ENCODE data around the gene PRKACG.

PRKACG gene

GRCh38 chr9:69035438-69036308 is 21.8 kb upstream of the PRKACG start, which contains the start of gene FXN:
Gene FXN (plus strand): TSS chr9:69035752. CDS start chr9:69035783, 31 bp downstream.
- no peaks in the 10 kb centered on the region for H3K36me3 ChIP-seq (ENCODE audit: insufficient read depth, low read length)
- peak within 1 kb of the TSS; percentile 93 for H3K9ac ChIP-seq (ENCODE audit: low read depth, low read length)

DNA sequence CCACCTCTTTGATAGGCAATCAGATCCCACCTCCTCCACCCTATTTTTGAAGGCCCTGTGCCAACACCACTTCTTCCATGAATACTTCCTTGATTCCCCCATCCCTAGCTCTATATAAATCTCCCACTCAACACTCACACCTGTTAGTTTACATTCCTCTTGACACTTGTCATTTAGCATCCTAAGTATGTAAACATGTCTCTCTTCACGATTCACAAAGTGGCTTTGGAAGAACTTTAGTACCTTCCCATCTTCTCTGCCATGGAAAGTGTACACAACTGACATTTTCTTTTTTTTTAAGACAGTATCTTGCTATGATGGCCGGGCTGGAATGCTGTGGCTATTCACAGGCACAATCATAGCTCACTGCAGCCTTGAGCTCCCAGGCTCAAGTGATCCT is 20.2 kb upstream of the PRKACG start:
- H3K9ac ChIP-seq (ENCODE audit: low read depth, low read length) = no peak overlapping the region

More at GRCh38 chr9:69035438-69036308, 21.8 kb upstream of the PRKACG start, which contains the start of gene FXN:
- H3K4me1 ChIP-seq (ENCODE audit: insufficient read depth, low read length) = peaks cover 5% of the 10 kb centered on the region; the same call in 1 of the 2 replicates
- no peaks in the 10 kb centered on the region for H3K9me3 ChIP-seq (ENCODE audit: control insufficient read depth, insufficient read depth, low read length)

DNA sequence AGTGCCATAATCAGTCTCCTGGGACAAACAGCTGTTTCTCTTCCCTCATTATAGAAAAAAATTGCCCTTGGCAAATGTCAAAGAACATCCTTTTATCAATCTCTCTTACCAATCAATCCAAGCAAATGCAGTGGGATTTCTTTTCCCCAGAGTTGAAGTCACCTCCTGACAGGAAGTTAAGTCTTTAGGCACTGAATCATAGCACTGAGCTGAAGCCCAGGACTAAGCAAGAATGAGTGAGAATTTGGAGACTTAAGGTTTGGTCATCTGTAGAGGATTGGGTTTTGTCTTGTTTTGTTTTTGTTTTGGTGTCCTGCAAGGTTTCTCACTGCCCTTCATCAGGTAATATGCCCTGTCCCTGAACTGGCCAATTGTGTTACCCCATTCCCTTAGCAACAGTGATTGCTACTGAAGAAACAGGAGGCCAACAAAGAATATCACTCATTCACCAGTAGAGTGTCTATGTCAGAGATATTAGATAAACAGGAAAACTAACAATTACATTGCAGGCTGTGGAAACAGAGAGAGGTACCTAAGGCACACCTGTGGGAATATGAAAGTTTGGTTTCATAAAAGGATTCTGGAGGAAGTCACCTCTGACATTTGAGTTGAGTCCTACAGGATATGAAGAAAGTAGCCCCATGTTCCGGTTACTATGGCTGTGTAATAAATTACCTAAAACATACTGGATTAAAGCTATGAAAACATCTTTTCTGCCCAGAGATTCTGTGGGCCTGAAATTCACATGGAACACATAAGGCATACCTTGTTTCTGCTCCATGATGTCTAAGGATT is 17.1 kb upstream of the PRKACG start:
- H3K9me3 ChIP-seq (ENCODE audit: control insufficient read depth, insufficient read depth, low read length) = no peaks in the 10 kb centered on the region
- H3K9ac ChIP-seq (ENCODE audit: low read depth, low read length) = no peak overlapping the region
- no peaks in the 10 kb centered on the region for H3K4me1 ChIP-seq (ENCODE audit: insufficient read depth, low read length)
- no peaks in the 10 kb centered on the region for H3K36me3 ChIP-seq (ENCODE audit: insufficient read depth, low read length)

More for the DNA sequence above, 20.2 kb upstream of the PRKACG start:
- Histone ChIP-seq H3K9me3 (ENCODE audit: control insufficient read depth, insufficient read depth, low read length) (no peaks in the 10 kb centered on the region), H3K4me1 (ENCODE audit: insufficient read depth, low read length) (peaks cover 5% of the 10 kb centered on the region; the same call in 1 of the 2 replicates), H3K36me3 (ENCODE audit: insufficient read depth, low read length) (no peaks in the 10 kb centered on the region)

GRCh38 chr9:69029535-69029934 is 15.6 kb upstream of the PRKACG start:
- Histone ChIP-seq H3K9me3 (ENCODE audit: control insufficient read depth, insufficient read depth, low read length) (no peaks in the 10 kb centered on the region), H3K9ac (ENCODE audit: low read depth, low read length) (no peak overlapping the region), H3K36me3 (ENCODE audit: insufficient read depth, low read length) (no peaks in the 10 kb centered on the region), H3K4me1 (ENCODE audit: insufficient read depth, low read length) (no peaks in the 10 kb centered on the region)

- H3K9me3 ChIP-seq (ENCODE audit: control insufficient read depth, insufficient read depth, low read length) = no peaks in the 10 kb centered on the region
These were observed 14.8 kb upstream of the PRKACG start for GRCh38 chr9:69028754-69029153.

GRCh38 chr9:69027355-69028097 is 13.6 kb upstream of the PRKACG start:
- no peak overlapping the region for H3K9ac ChIP-seq (ENCODE audit: low read depth, low read length)
- H3K36me3 ChIP-seq (ENCODE audit: insufficient read depth, low read length) = no peaks in the 10 kb centered on the region
- 0 out of 2 replicates have a peak, but pooled peaks cover 4% of the 10 kb centered on the region for H3K4me1 ChIP-seq (ENCODE audit: insufficient read depth, low read length)
- H3K9me3 ChIP-seq (ENCODE audit: control insufficient read depth, insufficient read depth, low read length) = no peaks in the 10 kb centered on the region

More at GRCh38 chr9:69028754-69029153, 14.8 kb upstream of the PRKACG start:
- H3K9ac ChIP-seq (ENCODE audit: low read depth, low read length) = no peak overlapping the region
- 0 out of 2 replicates have a peak, but pooled peaks cover 3% of the 10 kb centered on the region for H3K4me1 ChIP-seq (ENCODE audit: insufficient read depth, low read length)
- no peaks in the 10 kb centered on the region for H3K36me3 ChIP-seq (ENCODE audit: insufficient read depth, low read length)

GRCh38 chr9:69023650-69024049 is 9.7 kb upstream of the PRKACG start:
- H3K36me3 ChIP-seq (ENCODE audit: insufficient read depth, low read length) = no peaks in the 10 kb centered on the region
- H3K9me3 ChIP-seq (ENCODE audit: control insufficient read depth, insufficient read depth, low read length) = no peaks in the 10 kb centered on the region
- 0 out of 2 replicates have a peak, but pooled peaks cover 4% of the 10 kb centered on the region for H3K4me1 ChIP-seq (ENCODE audit: insufficient read depth, low read length)
- H3K9ac ChIP-seq (ENCODE audit: low read depth, low read length) = no peak overlapping the region

DNA sequence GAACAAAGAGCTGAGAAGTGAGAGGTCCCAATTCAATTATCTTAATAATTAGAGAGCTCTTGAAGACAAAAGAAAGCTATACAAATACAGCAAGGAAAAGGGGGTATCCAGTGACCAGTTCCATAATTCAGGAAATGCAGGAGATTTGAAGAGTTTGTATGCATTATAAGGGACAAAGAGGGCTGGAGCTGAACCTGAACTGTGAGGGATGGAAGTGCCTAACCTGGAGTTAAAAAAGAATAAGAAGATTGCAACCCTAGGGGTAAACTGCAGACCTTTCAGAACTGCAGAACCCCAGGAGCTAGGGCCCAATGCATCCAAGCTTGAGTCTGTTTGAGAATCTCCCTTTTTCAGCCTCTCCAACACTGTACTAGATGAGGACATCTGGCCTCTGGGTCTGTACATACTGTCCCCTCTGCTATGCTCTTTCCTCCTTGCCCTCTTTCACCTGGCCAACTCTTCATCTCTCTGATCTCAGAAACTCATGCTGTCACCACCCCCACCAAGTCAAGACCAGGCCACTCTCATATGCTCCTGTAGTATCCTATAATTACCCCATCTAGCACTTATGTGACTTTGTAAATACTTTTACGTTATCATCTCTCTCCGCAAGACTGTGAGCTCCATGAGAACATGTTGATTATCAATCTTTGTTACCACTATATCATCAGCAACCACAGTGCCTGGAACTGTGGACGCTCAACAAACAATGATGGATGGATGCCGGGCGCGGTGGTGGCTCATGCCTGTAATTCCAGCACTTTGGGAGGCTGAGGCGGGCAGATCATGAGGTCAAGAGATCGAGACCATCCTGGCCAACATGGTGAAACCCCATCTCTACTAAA is 6.6 kb upstream of the PRKACG start:
- Histone ChIP-seq H3K9ac (ENCODE audit: low read depth, low read length) (no peak overlapping the region), H3K36me3 (ENCODE audit: insufficient read depth, low read length) (no peaks in the 10 kb centered on the region), H3K9me3 (ENCODE audit: control insufficient read depth, insufficient read depth, low read length) (no peaks in the 10 kb centered on the region), H3K4me1 (ENCODE audit: insufficient read depth, low read length) (peaks cover 12% of the 10 kb centered on the region; the same call in 1 of the 2 replicates)

- Histone ChIP-seq H3K36me3 (ENCODE audit: insufficient read depth, low read length) (no peaks in the 10 kb centered on the region), H3K4me1 (ENCODE audit: insufficient read depth, low read length) (peaks cover 12% of the 10 kb centered on the region; the same call in 1 of the 2 replicates), H3K9ac (ENCODE audit: low read depth, low read length) (no peak overlapping the region), H3K9me3 (ENCODE audit: control insufficient read depth, insufficient read depth, low read length) (no peaks in the 10 kb centered on the region)
These were observed 5.9 kb upstream of the PRKACG start for GRCh38 chr9:69019808-69020207.

- H3K9ac ChIP-seq (ENCODE audit: low read depth, low read length) = no peak overlapping the region
- H3K9me3 ChIP-seq (ENCODE audit: control insufficient read depth, insufficient read depth, low read length) = no peaks in the 10 kb centered on the region
- H3K36me3 ChIP-seq (ENCODE audit: insufficient read depth, low read length) = no peaks in the 10 kb centered on the region
- peaks cover 8% of the 10 kb centered on the region; the same call in 1 of the 2 replicates for H3K4me1 ChIP-seq (ENCODE audit: insufficient read depth, low read length)
These were observed 4.8 kb upstream of the PRKACG start for GRCh38 chr9:69018737-69019136.

- peaks cover 8% of the 10 kb centered on the region; the same call in 1 of the 2 replicates for H3K4me1 ChIP-seq (ENCODE audit: insufficient read depth, low read length)
- H3K9me3 ChIP-seq (ENCODE audit: control insufficient read depth, insufficient read depth, low read length) = no peaks in the 10 kb centered on the region
- no peak overlapping the region for H3K9ac ChIP-seq (ENCODE audit: low read depth, low read length)
- H3K36me3 ChIP-seq (ENCODE audit: insufficient read depth, low read length) = no peaks in the 10 kb centered on the region
These were observed 2.5 kb upstream of the PRKACG start for GRCh38 chr9:69016191-69017096.

DNA sequence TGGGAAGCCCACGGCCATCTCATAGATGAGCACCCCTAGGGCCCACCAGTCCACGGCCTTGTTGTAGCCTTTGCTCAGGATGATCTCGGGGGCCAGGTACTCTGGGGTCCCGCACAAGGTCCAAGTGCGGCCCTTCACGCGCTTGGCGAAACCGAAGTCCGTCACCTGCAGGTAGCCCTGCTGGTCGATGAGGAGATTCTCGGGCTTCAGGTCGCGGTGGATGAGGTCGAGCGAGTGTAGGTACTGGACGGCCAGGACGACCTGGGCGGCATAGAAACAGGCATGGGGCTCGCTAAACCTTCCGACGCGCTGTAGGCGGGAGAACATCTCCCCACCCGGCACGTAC is 558 bp downstream of the PRKACG start:
- Histone ChIP-seq H3K9me3 (ENCODE audit: control insufficient read depth, insufficient read depth, low read length) (no peaks in the 10 kb centered on the region), H3K9ac (ENCODE audit: low read depth, low read length) (no peak overlapping the region), H3K36me3 (ENCODE audit: insufficient read depth, low read length) (no peaks in the 10 kb centered on the region), H3K4me1 (ENCODE audit: insufficient read depth, low read length) (peaks cover 8% of the 10 kb centered on the region; the same call in 1 of the 2 replicates)

All from ES-I3 (cell line).